NOMO-1 (cell line): ENCODE results near the gene SLC22A15.

Experiments
- DNase-seq, 2 experiments: peaks; one replicate each; lab custom pipeline; 2025; ENCODE audit not compliant: unreplicated experiment in 2 of 2; lab: John Stamatoyannopoulos, UW

The SLC22A15 gene

DNA sequence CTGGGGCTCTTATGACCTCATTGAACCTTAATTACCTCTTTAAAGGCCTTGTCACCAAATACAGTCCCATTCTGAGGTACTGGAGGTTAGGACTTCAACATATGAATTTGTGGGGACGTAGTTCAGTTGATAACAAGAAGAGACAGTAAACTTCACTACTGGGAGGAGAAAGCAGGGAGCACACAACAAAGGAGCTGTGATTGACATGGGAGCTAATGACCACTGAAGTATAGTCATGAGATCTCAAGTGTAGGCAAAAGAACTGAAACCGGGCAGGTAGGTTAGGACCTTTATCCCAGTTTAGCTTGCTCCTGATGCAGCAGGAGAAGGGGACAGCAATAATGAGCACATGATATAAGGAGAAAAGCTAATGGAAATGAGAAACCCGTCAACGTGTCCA, 123.1 kb downstream of the SLC22A15 start:
- no peak for DNase-seq

DNA sequence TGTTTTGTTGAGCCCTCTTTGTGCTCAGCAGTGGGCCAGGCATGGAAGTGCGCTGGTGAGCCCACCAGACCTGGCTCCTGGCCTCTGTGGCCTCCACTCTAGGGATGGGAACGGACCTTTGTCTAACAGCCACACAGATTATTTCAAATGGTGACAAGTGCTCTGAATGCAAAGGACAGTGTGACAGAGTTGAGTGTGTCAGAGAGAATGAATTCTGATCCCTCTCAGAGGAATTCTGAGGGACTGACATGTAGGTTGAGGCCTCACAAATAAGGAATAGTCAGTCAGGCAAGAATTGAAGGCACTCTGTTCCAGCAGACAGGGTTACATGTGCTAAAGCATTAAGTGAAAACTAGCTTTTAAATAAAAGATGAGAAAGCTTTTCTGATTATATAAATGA, 123.6 kb downstream of the SLC22A15 start:
- no peak for DNase-seq

DNA sequence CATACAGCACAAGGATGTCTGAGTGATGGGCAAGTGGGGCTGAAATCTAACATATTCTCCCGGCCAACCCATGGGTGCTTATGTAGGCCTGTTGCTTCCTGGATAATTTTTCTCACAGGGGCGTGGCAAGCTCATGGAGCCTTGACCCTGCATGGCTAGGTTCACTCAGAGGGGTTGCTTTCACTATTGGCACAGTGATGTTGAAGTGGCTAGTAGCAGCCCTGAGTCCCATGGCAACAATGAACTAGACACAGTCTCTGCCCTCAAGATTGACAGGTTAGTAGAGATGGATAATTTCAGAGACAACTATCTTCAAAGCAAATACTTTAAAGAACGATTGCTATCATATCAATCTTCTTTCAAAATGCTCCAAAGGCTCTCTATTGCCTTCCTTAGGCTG, 128.4 kb downstream of the SLC22A15 start:
- DNase-seq = no peak

DNA sequence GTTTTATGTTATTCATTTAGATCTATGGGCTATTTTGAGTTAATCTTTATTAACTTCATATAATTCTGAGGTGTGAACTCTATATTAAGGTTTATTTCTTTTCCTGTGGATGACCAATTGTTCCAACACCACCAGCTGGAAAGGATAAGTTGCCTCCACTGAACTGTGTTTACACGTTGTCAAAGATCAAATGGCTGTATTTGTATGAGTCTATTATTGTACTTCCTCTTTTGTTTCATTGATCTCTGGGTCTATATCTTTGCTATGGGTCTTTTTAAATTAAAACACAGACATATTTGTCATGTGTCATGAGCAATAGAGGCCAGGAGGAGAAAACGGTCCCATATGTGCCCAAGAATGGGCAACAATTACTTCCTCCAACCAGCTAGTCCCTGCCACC, 129.7 kb downstream of the SLC22A15 start:
- no peak for DNase-seq

DNA sequence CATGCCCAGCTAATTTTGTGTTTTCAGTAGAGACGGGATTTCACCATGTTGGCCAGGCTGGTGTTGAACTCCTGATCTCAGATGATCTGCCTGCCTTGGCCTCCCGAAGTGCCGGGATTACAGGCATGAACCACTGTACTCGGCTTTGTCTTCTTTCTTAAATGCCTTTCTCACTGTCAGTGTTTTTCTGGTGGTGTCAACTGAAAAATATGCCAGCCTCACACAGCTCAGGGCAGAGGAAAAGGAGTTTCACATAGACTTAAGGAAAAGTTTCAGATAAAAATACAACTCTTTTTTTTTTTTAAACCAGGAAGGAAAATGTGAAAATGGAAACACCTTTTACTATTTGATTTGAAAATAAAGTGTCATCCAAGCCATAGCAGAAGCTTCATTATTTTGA, 130.3 kb downstream of the SLC22A15 start:
- DNase-seq = no peak

DNA sequence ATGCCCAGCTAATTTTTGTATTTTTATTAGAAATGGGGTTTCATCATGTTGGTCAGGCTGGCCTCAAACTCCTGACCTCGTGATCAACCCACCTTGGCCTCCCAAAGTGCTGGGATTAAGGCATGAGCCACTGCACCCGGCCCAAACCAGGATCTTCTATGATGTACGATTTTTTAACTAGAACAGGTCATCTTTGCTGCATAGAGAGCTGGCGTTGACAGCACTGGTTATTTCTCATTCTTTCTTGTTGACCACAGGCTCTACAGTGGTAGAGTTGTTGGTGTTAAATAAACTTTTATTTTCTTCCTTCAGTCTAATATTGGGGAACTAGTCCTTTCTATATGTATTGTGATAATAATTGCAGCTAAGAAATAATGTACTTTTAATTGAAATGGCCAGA, 131.1 kb downstream of the SLC22A15 start:
- no peak for DNase-seq

DNA sequence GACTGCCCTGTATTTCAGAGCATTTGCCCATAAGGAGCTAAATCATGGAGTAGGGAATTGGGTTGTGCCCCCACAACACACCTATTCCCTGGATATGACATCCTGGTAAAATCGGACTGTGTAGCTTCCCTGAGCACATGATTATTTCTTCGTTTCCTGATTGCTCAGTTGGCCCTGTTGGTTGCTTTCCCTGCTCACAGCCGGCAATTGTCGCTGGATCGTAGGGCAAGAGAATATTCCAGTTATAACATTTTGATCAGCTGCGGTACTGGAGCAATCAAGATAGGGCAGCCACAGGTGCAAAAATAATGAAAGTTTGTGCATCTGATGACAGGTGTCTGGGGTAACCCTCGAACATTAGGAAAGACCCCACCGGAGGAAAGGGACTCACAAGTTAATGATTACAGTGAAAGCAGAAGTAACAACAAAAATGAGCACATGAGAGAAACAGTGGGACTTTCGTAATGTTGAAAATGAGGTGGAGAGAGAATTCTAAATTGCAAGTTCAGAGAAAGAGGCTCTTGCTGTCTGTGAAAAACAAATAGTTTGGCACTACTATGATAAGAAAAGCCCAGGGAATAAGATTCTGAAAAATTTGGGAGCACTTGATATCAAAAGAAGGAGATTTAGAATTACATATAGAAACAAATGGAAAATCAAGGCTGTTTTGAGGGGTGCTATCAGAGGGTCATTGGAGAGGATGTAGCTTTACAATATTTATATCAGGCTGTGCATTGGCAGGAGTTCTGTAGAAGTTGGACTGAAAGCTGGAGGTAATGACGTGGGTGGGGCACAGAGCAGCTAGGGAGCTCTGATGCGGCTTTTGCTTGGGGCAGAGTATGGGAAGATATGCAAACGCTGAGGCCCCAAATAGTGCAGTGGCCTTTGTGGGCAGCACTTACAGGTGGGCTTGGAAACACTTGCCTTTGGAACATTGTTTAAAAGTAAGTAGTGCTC, 134.5 kb downstream of the SLC22A15 start, which contains the start of gene MAB21L3:
MAB21L3 (plus strand) TSS at position 833 of the 957 bp plus-strand sequence. CDS start 1,217 bp downstream, outside the sequence.
- DNase-seq = peak; percentile 65 to 77

DNA sequence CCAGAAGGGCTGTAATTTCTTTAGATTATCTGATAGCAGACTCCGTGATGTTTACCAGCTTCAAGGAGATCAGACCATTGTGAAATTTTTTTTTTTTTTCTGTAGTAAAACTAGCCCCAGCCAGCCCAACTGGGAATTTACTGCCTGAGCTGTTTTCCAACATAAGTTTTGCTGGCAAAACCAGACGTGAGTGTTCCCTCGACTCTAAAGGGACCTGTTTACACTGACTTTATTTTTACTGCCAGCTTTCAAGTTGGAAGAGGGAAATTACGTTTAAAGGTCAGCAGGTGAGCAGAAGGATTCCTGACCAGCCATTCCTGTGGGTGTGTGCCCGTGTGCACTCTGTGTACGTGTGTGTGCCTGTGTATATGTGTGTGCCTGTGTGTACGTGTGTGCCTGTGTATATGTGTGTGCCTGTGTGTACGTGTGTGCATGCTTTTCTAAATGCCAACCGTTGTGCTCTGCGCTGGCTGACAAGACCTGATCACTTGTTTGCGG, 135.3 kb downstream of the SLC22A15 start:
- no peak for DNase-seq

DNA sequence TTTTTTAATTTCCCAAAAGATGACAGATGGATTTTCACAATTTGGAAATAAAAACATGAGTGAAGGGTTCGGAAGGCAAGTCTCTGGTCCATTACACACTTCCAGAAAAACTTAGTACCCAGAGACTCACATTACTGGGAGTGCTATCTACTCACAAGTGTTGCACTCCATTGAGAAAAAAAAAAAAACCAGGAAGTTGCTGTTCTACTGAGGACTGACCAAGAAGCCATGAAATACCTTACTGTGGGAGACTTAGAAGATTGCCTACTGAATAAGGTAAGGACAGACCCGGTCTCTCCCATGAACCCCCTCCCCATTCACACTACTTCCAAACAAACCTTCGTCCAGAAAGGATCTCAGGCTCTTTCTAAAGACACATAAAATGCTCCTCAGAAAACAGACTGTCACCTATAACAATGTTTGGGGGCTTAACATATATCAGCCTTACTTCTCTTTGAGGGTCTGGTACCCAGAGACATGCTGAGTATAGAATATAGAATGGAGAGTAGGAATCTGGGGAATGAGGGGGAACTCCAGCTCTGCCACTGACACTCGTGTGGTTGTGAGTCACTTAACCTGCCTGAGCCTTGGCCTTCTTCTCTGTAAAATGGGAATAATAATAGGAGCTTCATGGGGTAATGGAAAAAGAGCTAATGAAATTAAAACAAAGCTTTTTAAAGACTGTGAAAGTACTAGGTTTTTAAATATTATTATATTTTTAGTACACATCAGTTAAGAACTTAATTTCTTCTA, 136.3 kb downstream of the SLC22A15 start:
- no peak for DNase-seq

DNA sequence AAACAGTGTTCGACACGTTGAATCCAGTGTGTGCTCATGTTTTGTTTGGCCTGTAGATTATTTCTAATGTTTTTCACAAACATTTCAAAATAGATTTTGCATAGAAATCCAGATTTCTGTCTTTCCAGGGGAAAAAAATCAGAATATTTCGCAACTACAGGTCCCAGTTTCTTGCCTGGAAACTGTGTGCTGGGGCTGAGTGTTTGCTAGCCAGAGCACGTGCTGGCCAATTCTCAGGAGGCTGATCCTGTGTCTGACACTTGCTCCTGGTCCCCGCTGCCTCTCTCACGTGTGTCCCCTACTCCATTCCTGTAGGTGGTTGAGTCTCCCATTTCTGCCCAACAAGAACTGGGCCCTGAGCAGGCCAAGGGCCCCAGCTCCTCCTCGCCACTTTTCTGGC, 137.3 kb downstream of the SLC22A15 start:
- no peak for DNase-seq

DNA sequence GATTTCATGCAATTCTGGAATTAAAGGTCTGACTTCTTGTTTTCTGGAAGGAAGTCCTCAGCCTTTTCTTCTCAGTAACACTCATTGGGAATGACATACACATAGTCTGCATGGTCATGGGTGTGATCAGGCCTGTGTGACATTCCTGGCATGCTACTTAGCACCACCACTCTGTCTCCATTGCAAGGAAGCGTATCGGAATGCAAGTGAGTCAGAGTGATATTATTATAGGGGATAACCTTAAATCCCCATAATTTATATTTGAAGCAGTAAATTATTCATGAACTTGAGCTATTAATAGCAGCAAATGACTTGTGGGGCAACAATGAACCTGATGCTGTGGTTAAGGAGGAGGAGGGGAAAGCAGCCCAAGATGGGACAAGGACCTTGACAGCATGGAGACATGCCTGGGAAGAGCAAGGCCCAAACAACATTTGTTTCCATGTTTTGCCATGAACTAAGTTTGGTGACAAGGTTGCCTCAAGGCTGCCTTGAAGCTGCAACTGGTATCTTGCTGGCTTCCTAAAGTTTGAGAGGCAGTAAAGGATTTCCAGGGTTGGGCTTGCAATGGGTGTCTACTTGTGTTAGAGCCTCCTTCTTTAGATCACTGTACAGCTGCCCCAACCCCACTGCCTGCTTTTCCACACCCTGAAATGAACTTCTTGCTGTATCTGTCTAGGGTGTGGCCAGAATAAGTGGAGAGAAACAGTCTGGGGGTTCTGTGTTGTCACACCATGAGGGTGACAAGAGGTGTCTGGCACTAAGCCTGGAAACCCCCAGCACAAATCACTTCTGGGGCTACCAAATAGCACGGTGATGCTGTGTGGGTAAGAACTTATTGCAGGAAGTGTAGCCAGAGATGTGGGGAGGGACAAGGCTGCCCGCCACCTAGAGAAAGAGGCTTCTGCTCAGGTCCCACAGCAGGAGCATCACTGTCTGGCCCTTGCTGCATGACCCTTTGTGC, 139.4 kb downstream of the SLC22A15 start:
- DNase-seq = no peak

DNA sequence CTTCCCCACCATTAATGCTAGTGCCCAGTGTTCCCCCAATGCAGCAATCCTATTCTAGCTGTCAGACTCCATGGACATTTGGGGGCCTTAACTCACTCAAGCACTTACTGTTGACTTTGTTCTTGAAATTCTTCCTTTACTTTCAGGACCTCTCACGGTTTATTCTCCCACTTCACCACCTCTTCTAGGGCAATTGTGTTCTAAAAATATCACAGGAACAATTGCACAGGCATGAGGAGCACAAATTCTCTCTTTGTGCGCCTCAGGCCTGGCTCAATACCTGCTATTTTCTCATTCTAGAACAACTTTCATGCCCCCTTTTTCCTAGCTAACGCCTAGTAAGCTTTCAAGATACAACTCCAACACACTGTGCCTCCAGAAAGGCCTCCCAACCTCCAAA, 142.2 kb downstream of the SLC22A15 start:
- DNase-seq = no peak
